Measurements from ENCODE around the gene PRKCA.

The PRKCA gene

DNA sequence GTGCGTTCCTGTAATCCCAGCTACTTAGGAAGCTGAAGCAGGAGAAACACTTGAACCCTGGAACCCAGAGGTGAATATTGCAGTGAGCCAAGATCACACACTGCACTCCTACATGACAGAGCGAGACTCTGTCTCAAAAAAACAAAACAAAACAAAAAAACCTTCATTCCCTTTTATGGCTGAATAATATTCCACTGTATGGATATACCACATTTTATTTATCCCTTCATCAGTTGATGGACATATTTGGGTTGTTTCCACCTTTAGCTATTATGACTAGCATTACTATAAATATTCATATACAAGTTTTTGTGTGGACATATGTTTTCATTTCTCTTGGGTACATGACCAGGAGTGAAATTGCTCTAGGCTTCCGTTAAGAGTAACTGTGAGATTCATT, 30.9 kb upstream of the PRKCA start:
- Histone ChIP-seq H3K4me1 (ENCODE audit: control insufficient read depth, insufficient read depth, low read length) (no peaks in the 10 kb centered on the region), H3K27ac (ENCODE audit: low read length) (no peak overlapping the region)
- WGBS (ENCODE audit: insufficient coverage, insufficient read length) = no CpG with 5 or more reads among the region's 3 CpGs

DNA sequence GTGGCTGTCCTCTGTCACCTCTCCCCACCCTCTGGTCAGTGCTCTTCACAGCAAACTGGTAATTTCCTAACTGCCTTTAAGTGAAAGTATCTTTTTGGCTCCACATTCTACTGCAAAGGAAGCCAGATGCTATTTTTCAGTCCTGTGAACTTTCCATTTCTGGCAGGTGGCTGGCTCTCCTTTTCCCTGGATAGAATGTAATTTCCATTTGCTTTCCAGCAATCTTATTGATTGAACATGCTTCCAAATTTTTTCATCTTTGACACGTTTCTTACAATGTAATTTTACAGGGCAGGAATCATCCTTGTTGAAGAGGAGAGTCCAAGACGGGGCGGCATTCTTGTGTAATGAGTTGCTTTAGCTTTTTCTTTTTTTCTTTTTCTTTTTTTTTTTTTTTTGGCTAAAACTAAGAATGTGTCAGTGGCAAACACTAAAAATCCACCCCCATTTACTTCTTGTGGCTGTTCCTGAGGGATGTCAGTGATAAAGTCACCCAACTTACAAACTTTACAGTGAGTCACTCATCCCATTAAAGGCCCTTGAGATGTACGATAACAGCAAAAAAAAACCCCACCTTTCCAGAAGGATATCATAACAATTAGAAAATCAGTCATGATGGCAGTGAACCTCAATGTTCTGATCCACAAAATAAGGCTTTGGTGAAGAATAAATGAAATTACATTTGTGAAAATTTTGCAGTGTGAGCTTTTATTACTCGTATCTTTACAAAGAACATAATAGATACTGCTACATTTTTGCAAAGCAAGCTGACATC, 29.4 kb upstream of the PRKCA start:
- DNase-seq (ENCODE audit: low read depth, low spot score) = no peak
- H3K9me3 ChIP-seq (ENCODE audit: control insufficient read depth, insufficient read depth, low read length) = no peaks in the 10 kb centered on the region
- H3K27me3 ChIP-seq (ENCODE audit: control insufficient read depth, insufficient read depth, low read length) = no peaks in the 10 kb centered on the region
- no peak overlapping the region for H3K4me3 ChIP-seq (ENCODE audit: low read length)
- H3K27ac ChIP-seq (ENCODE audit: low read length) = no peak overlapping the region
- H3K36me3 ChIP-seq (ENCODE audit: control insufficient read depth, insufficient read depth, low read length) = no peaks in the 10 kb centered on the region
- H3K4me1 ChIP-seq (ENCODE audit: control insufficient read depth, insufficient read depth, low read length) = no peaks in the 10 kb centered on the region
- WGBS (ENCODE audit: insufficient coverage, insufficient read length) = no CpG with 5 or more reads among the region's 5 CpGs

More for the DNA sequence above, 30.9 kb upstream of the PRKCA start:
- no peaks in the 10 kb centered on the region for H3K36me3 ChIP-seq (ENCODE audit: control insufficient read depth, insufficient read depth, low read length)
- no peaks in the 10 kb centered on the region for H3K27me3 ChIP-seq (ENCODE audit: control insufficient read depth, insufficient read depth, low read length)
- no peak for DNase-seq (ENCODE audit: low read depth, low spot score)
- no peak overlapping the region for H3K4me3 ChIP-seq (ENCODE audit: low read length)
- no peaks in the 10 kb centered on the region for H3K9me3 ChIP-seq (ENCODE audit: control insufficient read depth, insufficient read depth, low read length)

DNA sequence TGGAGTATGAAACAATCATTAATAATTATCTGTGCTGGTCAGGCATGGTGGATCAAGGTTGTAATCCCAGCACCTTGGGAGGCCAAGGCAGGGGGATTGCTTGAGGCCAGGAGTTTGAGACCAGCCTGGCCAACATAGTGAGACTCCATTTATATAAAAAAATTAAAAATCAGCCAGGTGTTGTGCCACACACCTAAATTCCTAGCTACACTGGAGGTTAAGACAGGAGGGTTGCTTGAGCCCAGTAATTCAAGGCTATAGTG, 28.9 kb upstream of the PRKCA start:
- no peak overlapping the region for H3K27ac ChIP-seq (ENCODE audit: low read length)
- no peak overlapping the region for H3K4me3 ChIP-seq (ENCODE audit: low read length)
- no peaks in the 10 kb centered on the region for H3K27me3 ChIP-seq (ENCODE audit: control insufficient read depth, insufficient read depth, low read length)

DNA sequence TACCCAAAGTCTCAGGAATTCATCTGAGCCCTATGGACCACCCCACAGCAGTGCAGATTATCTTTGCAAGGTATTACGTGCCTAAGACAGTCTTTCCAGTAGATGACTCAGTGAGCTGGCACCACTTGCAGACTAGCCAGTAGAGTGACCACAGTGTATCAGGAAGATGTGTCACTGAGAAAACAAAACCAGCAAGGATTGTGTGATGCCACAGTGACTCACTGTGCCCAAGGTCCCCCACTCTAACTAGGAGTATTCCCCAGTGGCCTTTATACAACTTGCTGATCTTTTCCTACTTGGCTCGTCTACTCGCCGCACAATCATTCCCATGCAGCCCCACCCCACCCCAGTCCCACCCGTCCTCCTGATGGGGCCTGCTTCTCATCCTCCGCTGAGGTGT, 26.8 kb upstream of the PRKCA start:
- Histone ChIP-seq H3K27me3 (ENCODE audit: control insufficient read depth, insufficient read depth, low read length) (no peaks in the 10 kb centered on the region), H3K4me1 (ENCODE audit: control insufficient read depth, insufficient read depth, low read length) (no peaks in the 10 kb centered on the region), H3K4me3 (ENCODE audit: low read length) (no peak overlapping the region), H3K9me3 (ENCODE audit: control insufficient read depth, insufficient read depth, low read length) (no peaks in the 10 kb centered on the region), H3K36me3 (ENCODE audit: control insufficient read depth, insufficient read depth, low read length) (no peaks in the 10 kb centered on the region), H3K27ac (ENCODE audit: low read length) (no peak overlapping the region)
- WGBS (ENCODE audit: insufficient coverage, insufficient read length) = no CpG with 5 or more reads among the region's 6 CpGs
- DNase-seq (ENCODE audit: low read depth, low spot score) = no peak

More for the DNA sequence above, 28.9 kb upstream of the PRKCA start:
- no peak for DNase-seq (ENCODE audit: low read depth, low spot score)
- no peaks in the 10 kb centered on the region for H3K4me1 ChIP-seq (ENCODE audit: control insufficient read depth, insufficient read depth, low read length)
- no peaks in the 10 kb centered on the region for H3K36me3 ChIP-seq (ENCODE audit: control insufficient read depth, insufficient read depth, low read length)
- H3K9me3 ChIP-seq (ENCODE audit: control insufficient read depth, insufficient read depth, low read length) = no peaks in the 10 kb centered on the region

DNA sequence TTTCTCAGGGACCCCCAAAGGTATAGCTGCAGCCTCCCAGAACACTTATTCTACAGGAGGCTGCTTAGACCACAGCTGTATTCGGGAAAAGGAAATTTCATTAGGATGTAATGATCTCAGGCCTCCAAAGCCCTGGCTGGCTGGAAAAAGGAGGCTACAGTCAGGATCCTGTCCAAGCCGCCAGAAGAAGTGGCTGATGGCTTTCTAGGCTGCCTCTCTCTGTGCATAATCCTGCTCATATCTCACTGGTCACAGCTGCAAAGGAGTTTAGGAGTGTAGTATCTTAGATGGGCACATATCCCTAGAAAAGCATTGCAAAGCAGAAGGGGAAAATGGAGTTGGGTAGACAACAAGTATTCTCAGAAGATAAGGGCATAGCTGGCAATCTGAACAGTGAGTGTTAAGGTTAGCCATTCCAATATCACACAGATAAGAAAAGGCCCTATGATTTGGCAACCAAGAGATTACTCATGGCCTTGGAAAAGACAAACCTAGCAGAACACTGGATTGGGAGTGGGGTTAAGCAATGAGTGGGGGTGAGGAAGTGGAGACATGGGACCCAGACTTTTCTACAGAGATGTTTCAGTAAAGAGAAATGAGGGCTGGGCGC, 26.0 kb upstream of the PRKCA start:
- Histone ChIP-seq H3K27me3 (ENCODE audit: control insufficient read depth, insufficient read depth, low read length) (no peaks in the 10 kb centered on the region), H3K36me3 (ENCODE audit: control insufficient read depth, insufficient read depth, low read length) (no peaks in the 10 kb centered on the region), H3K27ac (ENCODE audit: low read length) (no peak overlapping the region), H3K4me1 (ENCODE audit: control insufficient read depth, insufficient read depth, low read length) (no peaks in the 10 kb centered on the region), H3K9me3 (ENCODE audit: control insufficient read depth, insufficient read depth, low read length) (no peaks in the 10 kb centered on the region), H3K4me3 (ENCODE audit: low read length) (no peak overlapping the region)
- no peak for DNase-seq (ENCODE audit: low read depth, low spot score)
- WGBS (ENCODE audit: insufficient coverage, insufficient read length) = no CpG with 5 or more reads among the region's 3 CpGs

DNA sequence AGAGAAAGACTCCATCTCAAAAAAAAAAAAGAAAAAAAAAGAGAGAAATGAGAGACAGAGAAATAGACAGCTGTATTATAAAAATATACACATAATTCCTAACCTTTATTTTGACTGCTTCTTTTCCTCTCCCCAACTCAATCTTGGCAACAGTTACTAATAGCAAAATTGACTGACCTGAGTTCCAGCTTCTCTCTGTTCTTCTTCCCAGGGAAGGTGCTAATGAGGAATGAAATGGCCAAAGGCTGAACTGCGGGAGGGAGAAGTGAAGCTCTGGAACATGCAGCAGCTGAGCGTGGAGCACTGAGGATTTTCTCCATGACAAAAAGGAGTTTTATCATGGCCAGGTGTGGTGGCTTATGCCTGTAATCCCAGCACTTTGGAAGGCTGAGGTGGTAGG, 25.2 kb upstream of the PRKCA start:
- no peak for DNase-seq (ENCODE audit: low read depth, low spot score)
- no CpG with 5 or more reads among the region's 2 CpGs for whole genome bisulfite sequencing (ENCODE audit: insufficient coverage, insufficient read length)
- Histone ChIP-seq H3K27me3 (ENCODE audit: control insufficient read depth, insufficient read depth, low read length) (no peaks in the 10 kb centered on the region), H3K9me3 (ENCODE audit: control insufficient read depth, insufficient read depth, low read length) (no peaks in the 10 kb centered on the region), H3K27ac (ENCODE audit: low read length) (no peak overlapping the region), H3K4me1 (ENCODE audit: control insufficient read depth, insufficient read depth, low read length) (no peaks in the 10 kb centered on the region), H3K36me3 (ENCODE audit: control insufficient read depth, insufficient read depth, low read length) (no peaks in the 10 kb centered on the region), H3K4me3 (ENCODE audit: low read length) (no peak overlapping the region)

DNA sequence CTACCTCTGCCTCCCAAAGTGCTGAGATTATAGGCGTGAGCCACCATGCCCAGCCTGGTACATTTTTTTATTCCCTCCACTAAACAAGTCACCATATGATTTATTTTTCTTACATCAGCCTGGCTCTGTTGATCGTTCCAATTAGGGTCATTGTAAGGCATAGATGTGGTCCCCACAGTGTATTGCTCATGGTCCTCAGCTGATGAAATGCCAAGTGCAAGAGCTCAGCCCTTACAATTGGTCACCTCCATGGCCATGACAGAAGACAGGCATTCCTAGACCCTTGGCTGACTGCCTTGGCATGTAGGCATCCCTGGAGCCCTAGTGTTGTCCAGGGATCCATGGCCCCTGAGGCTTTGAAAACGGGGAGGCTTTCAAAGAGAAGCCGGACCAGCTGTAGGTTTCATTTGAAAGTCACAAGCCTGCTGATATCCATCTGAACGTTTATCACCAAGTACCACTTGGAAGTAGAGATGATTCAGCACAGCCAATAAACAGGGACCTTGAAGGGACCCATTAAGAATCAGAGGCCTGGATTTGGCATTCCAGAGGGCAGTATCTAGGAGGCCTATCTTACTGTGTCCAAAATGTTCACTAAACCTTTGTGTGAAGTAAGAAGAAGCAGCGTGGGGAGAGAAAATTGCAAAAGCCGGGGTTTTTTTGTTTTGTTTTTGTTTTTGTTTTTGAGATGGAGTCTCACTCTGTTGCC, 20.6 kb upstream of the PRKCA start:
- Histone ChIP-seq H3K9me3 (ENCODE audit: control insufficient read depth, insufficient read depth, low read length) (no peaks in the 10 kb centered on the region), H3K4me1 (ENCODE audit: control insufficient read depth, insufficient read depth, low read length) (no peaks in the 10 kb centered on the region), H3K27me3 (ENCODE audit: control insufficient read depth, insufficient read depth, low read length) (no peaks in the 10 kb centered on the region), H3K27ac (ENCODE audit: low read length) (no peak overlapping the region), H3K4me3 (ENCODE audit: low read length) (no peak overlapping the region), H3K36me3 (ENCODE audit: control insufficient read depth, insufficient read depth, low read length) (no peaks in the 10 kb centered on the region)
- no peak for DNase-seq (ENCODE audit: low read depth, low spot score)
- no CpG with 5 or more reads among the region's 7 CpGs for WGBS (ENCODE audit: insufficient coverage, insufficient read length)

DNA sequence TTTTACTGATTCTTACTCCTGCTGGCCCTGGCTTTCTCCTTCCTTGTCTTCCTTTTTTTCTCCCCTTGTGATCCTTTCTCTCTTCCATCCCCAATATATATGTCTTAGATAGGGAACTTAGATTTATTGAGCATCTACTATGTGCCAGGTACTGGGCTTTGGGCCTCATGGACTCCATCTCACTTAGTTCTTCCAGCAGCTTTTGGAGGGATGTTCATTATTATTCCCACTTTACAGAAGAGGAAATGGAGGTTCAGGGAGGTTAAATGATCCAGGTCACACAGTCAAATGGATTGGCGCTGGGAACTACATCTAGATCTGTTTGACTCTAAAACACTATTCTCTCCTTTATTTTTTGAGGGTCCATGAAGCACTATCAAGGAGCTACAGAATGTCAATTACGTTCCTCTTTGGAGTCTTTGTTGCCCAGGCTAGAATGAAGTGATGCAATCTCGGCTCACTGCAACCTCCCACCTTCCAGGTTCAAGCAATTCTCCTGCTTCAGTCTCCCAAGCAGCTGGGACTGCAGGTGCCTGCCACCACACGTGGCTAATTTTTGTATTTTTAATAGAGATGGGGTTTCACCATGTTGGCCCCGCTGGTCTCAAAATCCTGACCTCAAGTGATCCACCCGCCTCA, 19.0 kb upstream of the PRKCA start:
- Histone ChIP-seq H3K27ac (ENCODE audit: low read length) (no peak overlapping the region), H3K27me3 (ENCODE audit: control insufficient read depth, insufficient read depth, low read length) (no peaks in the 10 kb centered on the region), H3K4me3 (ENCODE audit: low read length) (no peak overlapping the region), H3K36me3 (ENCODE audit: control insufficient read depth, insufficient read depth, low read length) (no peaks in the 10 kb centered on the region), H3K4me1 (ENCODE audit: control insufficient read depth, insufficient read depth, low read length) (no peaks in the 10 kb centered on the region), H3K9me3 (ENCODE audit: control insufficient read depth, insufficient read depth, low read length) (no peaks in the 10 kb centered on the region)
- no peak for DNase-seq (ENCODE audit: low read depth, low spot score)
- WGBS (ENCODE audit: insufficient coverage, insufficient read length) = no CpG with 5 or more reads among the region's 6 CpGs

DNA sequence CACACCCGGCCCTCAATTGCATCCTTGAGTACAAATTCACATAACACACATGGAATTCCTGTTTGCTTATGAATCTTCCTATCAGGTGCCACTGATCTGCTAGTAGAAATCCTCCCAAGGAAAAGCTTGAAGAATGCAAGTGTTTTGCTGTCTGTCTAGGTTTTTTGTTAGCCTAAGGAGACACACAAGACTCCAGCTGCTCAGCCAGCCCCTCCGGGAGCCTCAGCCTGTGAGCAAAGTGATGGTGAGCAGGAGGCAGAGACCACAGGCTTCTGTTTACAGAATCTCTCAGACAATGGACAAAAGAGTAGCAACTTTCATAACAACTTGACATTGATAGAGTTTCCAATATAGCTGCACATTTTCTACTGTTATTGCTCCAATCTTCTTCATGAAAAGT, 18.4 kb upstream of the PRKCA start:
- H3K4me1 ChIP-seq (ENCODE audit: control insufficient read depth, insufficient read depth, low read length) = no peaks in the 10 kb centered on the region
- H3K36me3 ChIP-seq (ENCODE audit: control insufficient read depth, insufficient read depth, low read length) = no peaks in the 10 kb centered on the region
- no peaks in the 10 kb centered on the region for H3K9me3 ChIP-seq (ENCODE audit: control insufficient read depth, insufficient read depth, low read length)
- no peak for DNase-seq (ENCODE audit: low read depth, low spot score)
- H3K27me3 ChIP-seq (ENCODE audit: control insufficient read depth, insufficient read depth, low read length) = no peaks in the 10 kb centered on the region
- H3K4me3 ChIP-seq (ENCODE audit: low read length) = no peak overlapping the region
- H3K27ac ChIP-seq (ENCODE audit: low read length) = no peak overlapping the region
- no CpG with 5 or more reads among the region's 2 CpGs for WGBS (ENCODE audit: insufficient coverage, insufficient read length)

DNA sequence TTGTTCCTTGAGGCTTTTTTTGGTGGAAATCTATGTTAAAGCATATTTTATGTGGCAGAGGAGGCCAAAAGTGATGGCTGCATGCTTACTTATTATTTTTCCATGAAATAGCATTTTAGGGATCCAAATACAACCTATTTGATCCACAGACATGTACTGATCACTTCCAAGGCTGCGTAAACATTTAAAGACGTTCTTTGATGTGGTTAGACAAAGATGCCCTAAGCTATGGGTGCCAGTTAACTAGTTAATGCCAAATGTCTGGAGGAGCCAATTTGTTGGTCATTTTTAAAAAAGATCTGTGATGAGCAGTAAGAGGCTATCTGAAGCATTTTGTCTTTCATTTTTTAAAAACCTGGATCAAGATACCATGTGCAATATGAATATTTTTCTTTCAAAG, 17.3 kb upstream of the PRKCA start:
- Histone ChIP-seq H3K9me3 (ENCODE audit: control insufficient read depth, insufficient read depth, low read length) (no peaks in the 10 kb centered on the region), H3K36me3 (ENCODE audit: control insufficient read depth, insufficient read depth, low read length) (no peaks in the 10 kb centered on the region), H3K27ac (ENCODE audit: low read length) (no peak overlapping the region), H3K4me1 (ENCODE audit: control insufficient read depth, insufficient read depth, low read length) (no peaks in the 10 kb centered on the region), H3K27me3 (ENCODE audit: control insufficient read depth, insufficient read depth, low read length) (no peaks in the 10 kb centered on the region), H3K4me3 (ENCODE audit: low read length) (no peak overlapping the region)
- no CpG with 5 or more reads among the region's 2 CpGs for WGBS (ENCODE audit: insufficient coverage, insufficient read length)
- DNase-seq (ENCODE audit: low read depth, low spot score) = no peak

Measured in iPS DF 6.9 (cell line).